Dedifferentiated amniotic fluid mesenchymal stem cell (primary cell): Measurements from ENCODE around the gene GNA14.
"Not testable (repeated sequence)": the region's sequence is repeated elsewhere in the genome, so short reads cannot be mapped to it uniquely, and the experiment has no call there.

Source experiments
- DNase-seq: peaks from one replicate; pipeline ENCODE4 v3.0.0-alpha.2; 2016; ENCODE audit errors: extremely low spot score

Gene GNA14

GRCh38 chr9:77489405-77490163 is 158.5 kb downstream of the GNA14 start:
- DNase-seq, result not testable (repeated sequence)

DNA sequence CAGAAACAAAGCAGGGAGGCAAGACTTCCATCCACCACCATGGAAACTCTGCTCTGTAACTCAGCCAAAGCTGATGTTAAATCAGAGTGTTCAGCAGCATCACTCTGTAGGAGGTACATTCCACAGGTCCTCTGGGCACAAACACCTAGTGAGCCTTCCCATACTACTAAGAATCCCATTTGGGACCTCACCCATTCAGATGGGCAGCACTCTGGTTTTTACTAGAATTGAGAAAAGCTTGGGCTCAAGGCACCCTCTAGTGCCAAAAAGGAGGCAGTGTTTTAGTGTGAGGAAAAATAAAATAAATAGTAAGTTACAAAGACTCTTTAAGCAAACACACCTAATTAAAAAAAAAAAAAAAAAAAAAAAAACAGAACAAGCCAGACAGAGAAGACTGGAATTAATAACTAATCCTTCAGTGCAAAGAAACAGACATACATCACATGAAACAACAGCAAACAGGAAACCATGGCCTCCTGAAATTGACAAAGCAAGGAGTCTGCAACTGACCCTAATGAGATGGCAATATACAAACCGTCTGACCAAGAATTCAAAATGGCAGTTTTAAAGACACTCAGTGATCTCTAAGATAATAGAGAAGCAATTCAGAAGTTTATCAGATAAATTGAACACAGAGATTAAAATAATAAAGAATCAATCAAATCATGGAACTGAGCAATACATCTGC is 159.5 kb downstream of the GNA14 start:
- DNase-seq, result peak; percentile 53

DNA sequence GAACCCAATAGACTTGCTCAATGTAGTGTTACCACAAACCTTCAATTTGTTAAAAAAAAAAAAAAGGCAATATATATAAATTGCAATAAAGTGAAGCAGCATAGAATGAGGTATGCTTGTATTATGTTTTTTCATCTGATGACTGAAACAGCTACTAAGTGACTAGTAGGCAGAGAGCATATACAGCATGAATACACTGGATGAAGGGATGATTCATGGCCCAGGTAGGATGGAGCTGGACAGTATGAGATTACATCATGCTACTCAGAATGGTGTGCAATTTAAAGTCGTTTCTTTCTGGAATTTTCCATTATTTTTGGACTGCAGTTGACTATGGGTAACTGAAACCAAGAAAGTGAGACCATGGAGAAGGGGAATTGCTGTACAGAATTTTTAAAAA is 161.2 kb downstream of the GNA14 start:
- no peak for DNase-seq

- no peak for DNase-seq
Measured at GRCh38 chr9:77486463-77486862, 161.7 kb downstream of the GNA14 start.

- peak; percentile 48 for DNase-seq
Measured at GRCh38 chr9:77475641-77476473, 172.3 kb downstream of the GNA14 start.

- DNase-seq, result no peak
Measured at GRCh38 chr9:77474936-77475335, 173.2 kb downstream of the GNA14 start.

DNA sequence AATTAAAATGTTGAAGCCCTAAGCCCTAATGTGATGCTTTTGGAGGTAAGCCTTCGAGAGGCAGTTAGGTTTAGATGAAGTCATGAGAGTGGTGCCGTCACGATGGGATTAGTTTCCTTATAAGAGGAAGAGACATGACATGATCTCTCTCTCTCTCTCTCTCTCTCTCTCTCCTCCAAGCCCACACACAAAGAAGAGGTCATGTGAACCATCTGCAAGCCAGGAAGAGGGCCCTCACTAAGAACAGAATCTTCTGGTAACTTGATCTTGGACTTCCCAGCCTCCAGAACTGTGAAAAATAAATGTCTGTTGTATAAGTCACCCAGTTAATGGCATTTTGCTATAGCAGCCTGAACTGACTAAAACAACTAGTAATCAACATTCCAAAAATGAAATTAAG is 175.5 kb downstream of the GNA14 start:
- no peak for DNase-seq

- no peak for DNase-seq
Measured at GRCh38 chr9:77471572-77471971, 176.6 kb downstream of the GNA14 start.

GRCh38 chr9:77469515-77470231 is 178.4 kb downstream of the GNA14 start:
- peak; percentile 54 for DNase-seq

- no peak for DNase-seq
Measured at GRCh38 chr9:77464661-77465060, 183.5 kb downstream of the GNA14 start.

DNA sequence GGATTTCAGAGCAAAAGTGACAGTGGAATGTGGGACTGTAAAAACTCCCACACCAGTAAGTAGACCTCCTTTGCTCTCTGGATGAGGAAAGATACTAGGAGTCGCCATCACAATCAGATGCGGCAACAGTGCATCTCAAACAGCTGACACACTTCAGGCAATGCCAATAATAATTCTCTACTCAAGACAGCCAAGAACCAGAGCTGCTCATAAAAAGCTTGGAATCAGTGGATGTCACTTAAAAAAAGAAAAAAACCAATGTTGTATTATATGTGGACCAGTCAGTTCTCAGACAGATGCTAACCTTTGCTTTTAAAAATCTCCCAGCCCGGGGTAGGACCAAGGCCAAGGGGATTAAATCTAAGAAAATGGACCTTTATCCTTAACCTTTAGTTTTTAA is 185.0 kb downstream of the GNA14 start:
- DNase-seq, result no peak

- no peak for DNase-seq
Measured at GRCh38 chr9:77462066-77462465, 186.1 kb downstream of the GNA14 start.

DNA sequence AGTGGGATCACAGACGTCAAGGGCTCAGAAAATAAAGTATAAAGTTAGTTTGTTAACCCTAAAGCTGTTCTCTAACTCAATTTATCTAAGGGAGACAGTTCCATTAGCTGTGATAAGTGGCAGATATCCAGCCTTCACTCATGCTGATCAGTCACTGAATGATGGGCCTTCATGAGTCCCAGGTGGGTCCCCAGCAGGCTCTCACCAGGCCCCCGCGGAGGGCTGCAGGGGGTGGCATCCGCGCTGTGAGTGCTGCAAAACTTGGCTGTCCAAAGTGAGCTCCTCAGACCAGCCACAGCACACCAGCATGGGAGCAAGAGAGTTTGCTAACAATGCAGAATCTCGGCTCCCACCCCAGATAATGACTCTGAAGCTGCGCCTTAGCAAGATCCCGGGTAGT is 187.2 kb downstream of the GNA14 start:
- DNase-seq, result no peak

DNA sequence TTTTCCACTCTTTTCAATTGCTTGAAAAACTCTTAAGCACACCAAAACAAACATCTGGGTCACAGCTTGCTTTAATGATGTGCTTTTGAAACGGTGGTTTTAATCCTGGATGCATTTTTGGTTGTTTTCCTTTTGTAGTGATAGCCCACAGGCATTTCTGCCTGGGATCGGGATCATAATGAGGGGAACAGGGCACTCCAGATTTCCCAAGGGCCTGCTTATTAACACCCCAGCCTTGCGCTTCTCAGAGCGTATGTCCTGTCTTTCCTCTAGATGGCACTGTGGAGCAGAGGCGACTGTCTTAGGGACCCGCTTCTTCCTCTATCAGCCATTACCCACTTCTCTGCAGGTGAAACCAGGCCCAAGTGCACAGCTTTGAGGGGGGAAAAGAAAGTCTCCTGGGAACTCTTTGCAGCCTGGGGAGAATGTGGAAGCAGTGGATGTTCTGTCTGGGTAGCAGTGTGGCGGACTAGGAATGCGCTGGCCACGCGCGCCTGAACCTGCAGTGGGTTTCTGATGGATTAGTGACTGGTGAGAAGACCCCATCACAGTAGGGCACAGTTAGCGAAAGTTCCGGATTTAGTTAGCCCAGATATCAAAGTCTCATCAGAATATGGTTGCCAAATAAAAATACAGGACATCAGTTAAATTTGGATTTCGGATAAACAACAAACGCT is 190.1 kb downstream of the GNA14 start:
- no peak for DNase-seq

GRCh38 chr9:77456829-77457437 is 191.2 kb downstream of the GNA14 start:
- peak; percentile 89 for DNase-seq

DNA sequence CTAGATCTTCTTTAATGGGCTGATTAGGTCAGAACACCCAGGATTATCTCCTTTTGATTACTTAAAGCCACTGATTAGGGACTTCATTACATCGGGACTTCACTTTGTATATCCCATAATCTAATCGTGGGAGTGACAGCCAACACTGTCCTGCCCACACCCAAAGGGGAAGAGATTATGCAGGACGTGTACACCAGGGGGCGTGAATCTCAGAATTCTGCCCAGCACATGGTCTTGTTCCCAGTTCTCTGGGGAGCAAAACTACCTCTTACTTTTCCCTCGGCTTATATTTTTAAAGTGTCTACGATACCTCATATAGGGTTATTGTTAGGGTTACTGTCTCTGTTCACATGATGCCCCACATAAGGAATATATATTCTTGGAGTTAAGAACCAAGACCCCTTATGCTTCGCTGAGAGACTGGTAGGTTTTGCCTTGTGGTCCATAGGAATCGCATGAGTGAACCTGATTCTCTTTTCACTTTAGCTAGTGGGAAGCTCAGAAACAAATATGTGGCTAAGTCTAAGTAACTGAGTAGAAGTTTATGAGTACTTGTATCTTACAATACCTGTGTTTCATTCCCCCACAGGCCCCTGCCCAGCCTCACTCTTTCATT is 192.7 kb downstream of the GNA14 start:
- no peak for DNase-seq

DNA sequence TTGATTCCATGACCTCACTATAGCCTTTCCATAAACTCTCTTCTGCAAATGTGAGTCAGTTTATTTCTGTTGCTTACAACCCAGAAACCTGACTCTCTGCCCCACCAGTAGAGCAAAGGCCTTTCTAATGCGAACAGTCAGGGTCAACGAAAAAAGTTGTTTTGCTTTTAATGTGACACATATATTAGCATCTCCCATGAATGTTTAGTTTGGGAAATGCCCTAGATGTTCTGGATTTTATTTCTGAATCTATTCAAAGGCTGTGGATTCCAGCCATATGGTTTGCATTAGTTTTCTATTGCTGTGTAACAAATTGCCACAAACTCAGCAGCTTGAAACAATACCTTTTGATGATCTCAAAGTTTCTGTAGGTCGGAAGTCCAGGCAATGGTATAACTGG is 193.5 kb downstream of the GNA14 start:
- peak; percentile 37 for DNase-seq

DNA sequence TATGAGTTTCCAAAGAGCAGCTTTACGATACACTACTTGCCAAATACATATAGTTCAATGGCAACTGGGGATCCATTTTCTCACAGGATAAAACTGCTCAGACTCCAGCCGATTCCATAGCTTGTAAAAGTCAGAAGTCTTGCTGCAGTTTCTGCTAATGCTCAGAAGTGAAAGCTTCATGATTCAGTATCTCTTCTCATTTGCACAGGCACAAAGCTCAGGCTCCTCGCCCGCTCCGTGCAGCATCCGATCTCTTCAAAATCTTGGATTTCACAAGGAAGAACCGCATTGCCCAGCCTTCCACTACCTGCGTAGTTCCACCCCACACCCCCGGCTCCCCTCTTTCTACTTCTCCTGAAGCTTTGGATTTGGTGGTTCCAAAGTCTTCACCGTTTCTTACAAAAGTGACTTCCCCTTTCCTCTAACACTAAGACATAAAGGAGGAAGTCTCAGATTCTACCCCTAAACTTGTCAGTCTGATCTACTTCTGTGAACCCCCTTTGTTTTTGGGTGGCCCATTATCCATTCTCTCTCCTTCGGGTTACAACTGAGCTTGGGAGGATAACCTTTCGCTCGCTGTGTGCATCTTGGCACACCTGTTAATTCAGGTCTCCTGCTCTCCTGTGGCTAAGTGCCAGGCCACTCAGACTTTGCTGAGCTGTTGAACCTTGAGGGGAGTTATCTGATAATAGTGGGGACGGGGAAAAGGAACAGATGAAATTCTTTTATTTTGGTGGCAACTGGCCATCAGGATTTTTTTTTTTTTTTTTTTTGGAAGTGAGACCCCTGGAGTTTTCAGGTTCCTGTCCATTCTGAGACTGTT is 194.1 kb downstream of the GNA14 start:
- DNase-seq, result no peak

DNA sequence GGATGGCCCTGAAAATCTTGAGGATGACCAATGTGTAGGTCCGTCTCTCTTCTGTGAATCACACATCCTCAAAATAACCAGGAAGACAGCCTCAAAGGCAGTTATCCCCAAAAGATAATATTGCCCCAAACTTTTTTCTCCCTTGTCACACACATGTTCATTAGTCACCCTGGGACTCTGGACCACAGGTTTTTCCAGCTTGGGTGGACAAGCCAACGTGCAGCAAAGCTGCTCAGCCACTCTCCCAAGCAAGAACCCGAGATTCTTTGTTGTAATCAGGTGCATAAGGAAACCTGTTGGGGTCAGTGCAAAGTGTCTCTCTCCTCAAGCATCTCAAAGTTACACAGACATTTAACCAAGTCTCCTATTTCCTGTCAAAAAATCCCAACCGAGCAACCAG is 196.6 kb downstream of the GNA14 start:
- no peak for DNase-seq

GRCh38 chr9:77450085-77450475 is 198.0 kb downstream of the GNA14 start:
- no peak for DNase-seq
